Spleen (tissue), 7 donors: Measurements from ENCODE around the gene FAM20A.

Experiments used
- CTCF ChIP-seq, 11 experiments: fragments of 200-600 bp in 7 of 11; fragments of 450-650 bp in 4 of 11; sonication (generic) in 4 of 11; IDR thresholded peaks in 8 of 11; conservative IDR thresholded peaks in 3 of 11; 1 replicate in 7 of 11; 2 replicates in 4 of 11; pipeline versions ENCODE4 v1.4.0 to v1.8.0; 2016 to 2021; ENCODE audit warnings: antibody characterized with exemption in 11 of 11, inconsistent platforms in 4 of 11, mild to moderate bottlenecking in 1 of 11
- POLR2A ChIP-seq, 3 donors: fragments of 450-650 bp; IDR thresholded peaks; one replicate each; pipeline ENCODE4 v1.5.1; 2017; ENCODE audit warnings: antibody characterized with exemption in 3 of 3, mild to moderate bottlenecking in 1 of 3
- POLR2AphosphoS5 ChIP-seq, 3 donors: sonication (generic); formaldehyde crosslinking; IDR thresholded peaks; one replicate each; pipeline ENCODE4 v1.5.1; 2017; ENCODE audit warnings: antibody characterized with exemption in 3 of 3
- donor health status: DM: no; HTN: no; CAD: no; lungs with moderate emphysema.
- donor health status: DM: no; HTN: no; CAD: no.
- donor health status: DM: no; HTN: no; CAD: no.

- TF ChIP-seq POLR2A (IDR thresholded peaks at IDR 0.05): no peak
- no peak for TF ChIP-seq CTCF (IDR thresholded peaks at IDR 0.05 in 8 of 11, conservative IDR thresholded peaks at IDR 0.05 in 3 of 11)
- TF ChIP-seq POLR2AphosphoS5 (IDR thresholded peaks at IDR 0.05): peak in 1 of 3 donors; percentile 33
Observed at GRCh38 chr17:68519911-68520310, 81.3 kb downstream of the FAM20A start.
